Ramos (cell line): ENCODE measurements around the gene KLK13.

Experiments used
- in situ Hi-C: fragments of 300-500 bp; cut with MboI; formaldehyde crosslinking; loops from one replicate; pipeline ENCODE4 v1.14.3; 2022; ENCODE audit warnings: low sequenced_read_pairs; ENCODE audit not compliant: unreplicated experiment

The KLK13 gene

GRCh38 chr19:51025809-51026553 is 38.9 kb downstream of the KLK13 start:
- in situ Hi-C loops = no loop called here

- in situ Hi-C loops = no loop called here
These were observed 39.5 kb downstream of the KLK13 start for GRCh38 chr19:51025401-51025800.

GRCh38 chr19:51024924-51025323 is 40.0 kb downstream of the KLK13 start:
- in situ Hi-C loops = no loop called here

GRCh38 chr19:51023946-51024345 is 40.9 kb downstream of the KLK13 start:
- in situ Hi-C loops = no loop called here

- in situ Hi-C loops = no loop called here
These were observed 42.4 kb downstream of the KLK13 start for GRCh38 chr19:51022526-51022925.

GRCh38 chr19:51020988-51021651 is 43.8 kb downstream of the KLK13 start:
- in situ Hi-C loops = no loop called here

- in situ Hi-C loops = no loop called here
These were observed 45.4 kb downstream of the KLK13 start, which contains the start of gene KLK10 for GRCh38 chr19:51019544-51019925. Gene KLK10, minus strand, starts transcription at chr19:51019709. Its CDS starts 579 bp downstream, at chr19:51019130.

- in situ Hi-C loops = no loop called here
These were observed 45.9 kb downstream of the KLK13 start for GRCh38 chr19:51018745-51019543.

GRCh38 chr19:51016798-51017683 is 47.9 kb downstream of the KLK13 start:
- in situ Hi-C loops = no loop called here

- in situ Hi-C loops = no loop called here
These were observed 49.1 kb downstream of the KLK13 start for GRCh38 chr19:51015691-51016267.

- in situ Hi-C loops = no loop called here
These were observed 50.6 kb downstream of the KLK13 start for GRCh38 chr19:51014242-51014641.

- in situ Hi-C loops = no loop called here
These were observed 52.2 kb downstream of the KLK13 start for GRCh38 chr19:51012661-51013190.

GRCh38 chr19:51010066-51010795 is 54.7 kb downstream of the KLK13 start:
- in situ Hi-C loops = no loop called here

GRCh38 chr19:51009061-51009891 is 55.6 kb downstream of the KLK13 start:
- in situ Hi-C loops = no loop called here

- in situ Hi-C loops = no loop called here
These were observed 57.4 kb downstream of the KLK13 start for GRCh38 chr19:51007488-51007887.

- in situ Hi-C loops = no loop called here
These were observed 58.5 kb downstream of the KLK13 start for GRCh38 chr19:51006406-51006805.
